Right forelimb (tissue), 1 donor: ENCODE measurements around the gene PXYLP1.
"Not testable (repeated sequence)": the region's sequence is repeated elsewhere in the genome, so short reads cannot be mapped to it uniquely, and the experiment has no call there.

ENCODE experiments used
- DNase-seq: peaks from one replicate; pipeline ENCODE4 v3.0.0-alpha.2; 2018

The PXYLP1 gene

GRCh38 chr3:141274411-141275031 lies 42.9 kb downstream of the PXYLP1 start:
- DNase-seq, result peak; percentile 34

- DNase-seq, result peak; percentile 12
Observed at GRCh38 chr3:141275032-141275422, 43.4 kb downstream of the PXYLP1 start.

GRCh38 chr3:141275511-141275910 lies 43.9 kb downstream of the PXYLP1 start:
- no peak for DNase-seq

GRCh38 chr3:141275973-141276372 lies 44.3 kb downstream of the PXYLP1 start:
- no peak for DNase-seq

- no peak for DNase-seq
Observed at GRCh38 chr3:141276398-141276797, 44.8 kb downstream of the PXYLP1 start.

GRCh38 chr3:141277451-141277850 lies 45.8 kb downstream of the PXYLP1 start:
- DNase-seq, result peak; percentile 23

GRCh38 chr3:141278196-141279076 lies 46.8 kb downstream of the PXYLP1 start:
- peak; percentile 36 for DNase-seq

GRCh38 chr3:141279077-141279967 lies 47.7 kb downstream of the PXYLP1 start:
- peak; percentile 41 for DNase-seq

- DNase-seq, result peak; percentile 41
Observed at GRCh38 chr3:141280086-141280485, 48.5 kb downstream of the PXYLP1 start.

GRCh38 chr3:141280690-141281089 lies 49.1 kb downstream of the PXYLP1 start:
- peak; percentile 35 for DNase-seq

GRCh38 chr3:141285570-141285969 lies 53.9 kb downstream of the PXYLP1 start:
- DNase-seq, result peak; percentile 1

GRCh38 chr3:141286856-141287255 lies 55.2 kb downstream of the PXYLP1 start:
- DNase-seq, result peak; percentile 10

- DNase-seq, result peak; percentile 20
Observed at GRCh38 chr3:141287326-141287725, 55.7 kb downstream of the PXYLP1 start.

- DNase-seq, result peak; percentile 11
Observed at GRCh38 chr3:141288336-141288990, 56.8 kb downstream of the PXYLP1 start.

GRCh38 chr3:141289228-141289772 lies 57.7 kb downstream of the PXYLP1 start:
- DNase-seq, result no peak

- DNase-seq, result peak; percentile 12
Observed at GRCh38 chr3:141291559-141292355, 60.1 kb downstream of the PXYLP1 start.

GRCh38 chr3:141292356-141293058 lies 60.9 kb downstream of the PXYLP1 start:
- peak; percentile 38 for DNase-seq

- no peak for DNase-seq
Observed at GRCh38 chr3:141294301-141294700, 62.7 kb downstream of the PXYLP1 start.

- DNase-seq, result no peak
Observed at GRCh38 chr3:141294848-141295247, 63.2 kb downstream of the PXYLP1 start.

- not testable (repeated sequence) for DNase-seq
Observed at GRCh38 chr3:141300426-141300825, 68.8 kb downstream of the PXYLP1 start.
